ENCODE measurements around the gene PDGFD. TPM values are rescaled to one million over a fixed set of nuclear protein-coding genes. Genes with fewer than 3 reads are reported as not detected.

The PDGFD gene
- total RNA-seq, 1 donor from 2014 or later, result 3.4 TPM

DNA sequence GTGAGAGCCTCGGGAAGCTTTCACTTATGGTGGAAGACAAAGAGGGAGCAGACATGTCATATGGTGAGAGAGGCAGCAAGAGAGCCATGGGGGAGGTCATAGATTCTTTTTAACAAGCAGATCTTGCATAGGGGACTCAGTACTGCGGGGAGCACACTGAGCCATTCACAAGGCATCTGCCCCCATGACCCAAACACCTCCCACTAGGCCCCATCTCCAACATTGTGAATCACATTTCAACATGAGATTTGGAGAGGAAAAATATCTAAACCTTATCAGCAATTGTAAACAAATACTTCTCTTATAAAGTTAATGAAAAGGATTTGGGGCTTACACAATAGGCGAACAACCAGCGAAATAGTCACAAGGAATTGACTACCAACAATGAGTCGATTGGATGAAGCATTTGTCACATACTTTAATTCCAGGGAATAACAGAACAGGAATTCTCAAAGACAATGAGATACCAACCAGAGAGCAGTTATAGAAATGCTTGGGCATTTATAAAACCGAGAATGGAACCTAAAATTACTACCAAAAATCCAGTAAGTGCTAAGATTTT is 120.2 kb downstream of the PDGFD start:
- Histone ChIP-seq H3K36me3 (ENCODE audit: control insufficient read depth, insufficient read depth, low read length) (no peaks in the 10 kb centered on the region), H3K27me3 (ENCODE audit: control insufficient read depth, insufficient read depth, low read length) (no peaks in the 10 kb centered on the region), H3K4me3 (ENCODE audit: low read depth, low read length) (no peak overlapping the region)
- TF ChIP-seq, protein P1, sequence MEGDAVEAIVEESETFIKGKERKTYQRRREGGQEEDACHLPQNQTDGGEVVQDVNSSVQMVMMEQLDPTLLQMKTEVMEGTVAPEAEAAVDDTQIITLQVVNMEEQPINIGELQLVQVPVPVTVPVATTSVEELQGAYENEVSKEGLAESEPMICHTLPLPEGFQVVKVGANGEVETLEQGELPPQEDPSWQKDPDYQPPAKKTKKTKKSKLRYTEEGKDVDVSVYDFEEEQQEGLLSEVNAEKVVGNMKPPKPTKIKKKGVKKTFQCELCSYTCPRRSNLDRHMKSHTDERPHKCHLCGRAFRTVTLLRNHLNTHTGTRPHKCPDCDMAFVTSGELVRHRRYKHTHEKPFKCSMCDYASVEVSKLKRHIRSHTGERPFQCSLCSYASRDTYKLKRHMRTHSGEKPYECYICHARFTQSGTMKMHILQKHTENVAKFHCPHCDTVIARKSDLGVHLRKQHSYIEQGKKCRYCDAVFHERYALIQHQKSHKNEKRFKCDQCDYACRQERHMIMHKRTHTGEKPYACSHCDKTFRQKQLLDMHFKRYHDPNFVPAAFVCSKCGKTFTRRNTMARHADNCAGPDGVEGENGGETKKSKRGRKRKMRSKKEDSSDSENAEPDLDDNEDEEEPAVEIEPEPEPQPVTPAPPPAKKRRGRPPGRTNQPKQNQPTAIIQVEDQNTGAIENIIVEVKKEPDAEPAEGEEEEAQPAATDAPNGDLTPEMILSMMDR (IDR thresholded peaks at IDR 0.05; ENCODE audit: insufficient read depth, low read length, poor library complexity, severe bottlenecking), result no peak
- DNase-seq (ENCODE audit: low read depth), result no peak

- no peaks in the 10 kb centered on the region for H3K36me3 ChIP-seq (ENCODE audit: control insufficient read depth, insufficient read depth, low read length)
- no peaks in the 10 kb centered on the region for H3K27me3 ChIP-seq (ENCODE audit: control insufficient read depth, insufficient read depth, low read length)
- no peak overlapping the region for H3K4me3 ChIP-seq (ENCODE audit: low read depth, low read length)
- DNase-seq (ENCODE audit: low read depth), result no peak
- TF ChIP-seq, protein P1 (IDR thresholded peaks at IDR 0.05; ENCODE audit: insufficient read depth, low read length, poor library complexity, severe bottlenecking), result no peak
Measured at GRCh38 chr11:104043142-104043541, 120.8 kb downstream of the PDGFD start.

DNA sequence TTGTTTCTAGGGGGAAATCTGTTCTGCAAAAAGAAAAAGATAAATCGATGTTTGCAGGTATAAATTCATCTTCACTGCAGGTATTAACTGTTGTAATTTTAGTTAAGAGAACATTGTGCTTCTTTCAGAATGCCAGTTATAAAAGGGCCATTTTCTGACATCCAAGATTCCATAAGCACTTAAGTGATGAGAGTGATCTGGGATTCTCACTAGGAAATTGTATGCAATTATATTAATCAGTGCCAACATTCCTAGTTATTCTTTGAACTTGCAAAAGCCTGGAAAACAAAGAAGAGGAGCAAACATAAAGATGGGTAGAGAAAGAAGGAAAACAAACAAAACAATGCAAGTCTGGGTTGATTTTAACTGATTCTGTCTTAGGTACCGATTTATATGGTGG is 122.2 kb downstream of the PDGFD start:
- Histone ChIP-seq H3K27me3 (ENCODE audit: control insufficient read depth, insufficient read depth, low read length) (no peaks in the 10 kb centered on the region), H3K36me3 (ENCODE audit: control insufficient read depth, insufficient read depth, low read length) (no peaks in the 10 kb centered on the region), H3K4me3 (ENCODE audit: low read depth, low read length) (no peak overlapping the region)
- TF ChIP-seq, protein P1 (IDR thresholded peaks at IDR 0.05; ENCODE audit: insufficient read depth, low read length, poor library complexity, severe bottlenecking), result no peak
- DNase-seq (ENCODE audit: low read depth), result no peak

- Histone ChIP-seq H3K4me3 (ENCODE audit: low read depth, low read length) (no peak overlapping the region), H3K36me3 (ENCODE audit: control insufficient read depth, insufficient read depth, low read length) (no peaks in the 10 kb centered on the region), H3K27me3 (ENCODE audit: control insufficient read depth, insufficient read depth, low read length) (no peaks in the 10 kb centered on the region)
- DNase-seq (ENCODE audit: low read depth), result no peak
- TF ChIP-seq, protein P1 (IDR thresholded peaks at IDR 0.05; ENCODE audit: insufficient read depth, low read length, poor library complexity, severe bottlenecking), result no peak
Measured at GRCh38 chr11:104036995-104037394, 127.0 kb downstream of the PDGFD start.

DNA sequence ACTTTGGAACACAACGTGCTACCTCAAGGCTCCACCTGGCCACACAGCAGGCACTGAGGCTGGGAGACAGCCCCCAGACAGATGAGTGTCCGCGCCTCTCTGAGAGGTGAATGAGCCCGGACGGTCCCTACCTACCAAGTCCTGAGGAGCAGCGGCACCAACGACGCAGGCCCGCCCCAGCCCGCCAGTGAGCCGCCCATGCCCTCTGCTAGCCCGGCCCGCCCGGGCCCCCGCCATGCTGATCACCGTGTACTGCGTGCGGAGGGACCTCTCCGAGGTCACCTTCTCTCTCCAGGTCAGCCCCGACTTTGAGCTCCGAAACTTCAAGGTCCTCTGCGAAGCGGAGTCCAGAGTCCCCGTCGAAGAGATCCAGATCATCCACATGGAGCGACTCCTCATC is 127.4 kb downstream of the PDGFD start, which contains the start of gene DDI1:
Gene DDI1 (plus strand): TSS at position 53 of the 400 bp plus-strand sequence. CDS start 183 bp downstream, at position 236.
- Histone ChIP-seq H3K27me3 (ENCODE audit: control insufficient read depth, insufficient read depth, low read length) (no peaks in the 10 kb centered on the region), H3K4me3 (ENCODE audit: low read depth, low read length) (no peak within 1 kb of the TSS), H3K36me3 (ENCODE audit: control insufficient read depth, insufficient read depth, low read length) (no peaks in the 10 kb centered on the region)
- TF ChIP-seq, protein P1 (IDR thresholded peaks at IDR 0.05; ENCODE audit: insufficient read depth, low read length, poor library complexity, severe bottlenecking), result no peak
- no peak for DNase-seq (ENCODE audit: low read depth)

DNA sequence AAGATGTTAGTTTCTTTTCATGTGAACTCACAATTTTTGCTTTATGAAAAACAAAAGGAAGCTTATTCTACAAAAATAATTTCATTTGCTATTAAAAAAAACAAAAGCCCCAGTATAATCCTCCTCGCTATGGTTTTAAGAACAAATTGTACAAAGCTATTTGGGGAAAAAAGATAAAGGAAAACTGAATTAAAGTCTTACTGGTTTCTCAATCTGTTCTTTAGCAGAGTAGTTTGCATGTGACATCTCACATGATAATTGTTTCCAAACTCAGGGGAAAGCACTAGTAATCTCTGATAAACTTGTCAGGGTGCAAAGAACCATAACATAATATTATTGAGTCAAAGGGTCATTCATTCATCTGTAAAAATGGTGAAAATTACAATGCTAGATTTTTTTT is 130.4 kb downstream of the PDGFD start:
- TF ChIP-seq, protein P1 (IDR thresholded peaks at IDR 0.05; ENCODE audit: insufficient read depth, low read length, poor library complexity, severe bottlenecking), result no peak
- no peak for DNase-seq (ENCODE audit: low read depth)
- H3K4me3 ChIP-seq (ENCODE audit: low read depth, low read length), result no peak overlapping the region

More for the DNA sequence above, 130.4 kb downstream of the PDGFD start:
- no peaks in the 10 kb centered on the region for H3K36me3 ChIP-seq (ENCODE audit: control insufficient read depth, insufficient read depth, low read length)
- no peaks in the 10 kb centered on the region for H3K27me3 ChIP-seq (ENCODE audit: control insufficient read depth, insufficient read depth, low read length)

Measured in kidney epithelial cell (primary cell).